DMS53 (cell line): ENCODE measurements around the gene ECSCR.
"Not testable (repeated sequence)": the region's sequence is repeated elsewhere in the genome, so short reads cannot be mapped to it uniquely, and the experiment has no call there.

Experiments
- DNase-seq: peaks from one replicate; lab custom pipeline; 2025; lab: John Stamatoyannopoulos, UW

Gene ECSCR

DNA sequence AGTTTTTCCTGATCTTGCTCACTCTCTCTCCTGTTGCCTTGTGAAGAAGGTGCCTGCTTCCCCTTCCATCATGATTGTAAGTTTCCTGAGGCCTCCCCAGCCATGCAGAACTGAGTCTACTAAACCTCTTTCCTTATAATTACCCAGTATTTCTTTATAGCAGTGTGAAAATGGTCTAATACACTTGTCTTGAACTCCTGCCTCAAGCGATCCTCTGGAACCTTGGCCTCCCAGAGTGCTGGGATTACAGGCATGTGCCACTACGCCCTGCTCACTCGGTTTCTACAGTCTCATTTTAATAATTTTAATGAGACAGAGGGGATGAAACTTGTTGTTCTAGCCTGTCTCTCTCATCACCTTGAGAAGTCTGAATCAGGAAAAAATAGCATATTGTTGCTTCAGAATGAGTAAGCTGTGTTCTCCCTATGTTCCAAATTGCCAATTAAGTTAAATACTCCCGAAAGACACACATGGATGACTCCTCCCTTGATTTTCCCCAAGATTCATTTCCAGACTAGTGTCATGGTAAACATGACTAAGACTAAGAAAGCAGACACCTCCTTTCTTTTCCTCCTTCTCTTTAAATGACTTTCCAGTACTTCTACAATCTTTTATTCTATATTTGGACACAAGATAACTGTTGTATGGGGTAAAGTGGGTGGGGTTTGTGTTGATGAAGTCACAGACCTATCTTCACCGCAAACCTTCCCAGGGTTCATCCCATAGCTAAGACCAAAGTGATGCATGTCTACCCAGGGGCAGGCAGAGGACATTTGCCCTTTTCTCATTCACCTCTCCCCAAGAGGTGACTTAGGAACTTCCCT is 15.4 kb downstream of the ECSCR start:
- DNase-seq = no peak

DNA sequence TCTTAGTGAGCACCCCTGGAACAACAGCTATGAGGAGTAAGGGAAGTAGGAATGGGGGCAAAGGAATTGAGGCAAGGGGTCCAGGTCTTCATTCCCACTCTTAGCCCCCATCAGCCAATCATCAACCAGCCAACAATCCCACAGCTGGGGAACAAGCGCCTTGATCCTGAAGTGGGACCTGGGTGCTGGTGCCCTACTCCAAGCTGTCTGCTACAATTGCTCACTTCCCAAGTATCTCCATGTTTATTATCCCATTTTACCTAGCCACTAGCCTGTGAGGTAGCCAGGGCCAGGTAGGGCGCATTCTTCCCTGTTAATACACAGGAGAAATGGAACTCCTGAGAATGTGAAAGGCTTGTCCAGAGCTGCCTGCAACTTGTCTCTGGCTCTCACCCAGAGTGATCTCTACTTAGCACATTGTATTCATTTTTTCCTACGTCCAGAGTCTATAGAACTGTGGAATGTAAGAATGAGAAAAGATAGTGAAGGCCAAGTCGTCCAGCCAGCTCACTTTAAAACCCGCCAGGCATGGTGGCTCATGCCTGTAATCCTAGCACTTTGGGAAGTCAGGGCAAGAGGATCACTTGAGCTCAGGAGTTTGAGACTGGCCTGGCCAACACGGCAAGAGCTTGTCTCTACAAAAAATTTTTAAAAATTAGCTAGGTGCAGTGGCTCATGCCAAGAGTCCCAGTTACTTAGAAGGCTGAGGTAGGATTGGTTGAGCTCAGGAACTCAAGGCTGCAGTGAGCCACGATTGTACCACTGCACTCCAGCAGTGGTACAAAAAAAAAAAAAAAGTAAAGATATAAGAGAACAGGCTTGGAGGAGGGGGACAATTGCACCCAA is 17.0 kb downstream of the ECSCR start:
- DNase-seq = no peak

DNA sequence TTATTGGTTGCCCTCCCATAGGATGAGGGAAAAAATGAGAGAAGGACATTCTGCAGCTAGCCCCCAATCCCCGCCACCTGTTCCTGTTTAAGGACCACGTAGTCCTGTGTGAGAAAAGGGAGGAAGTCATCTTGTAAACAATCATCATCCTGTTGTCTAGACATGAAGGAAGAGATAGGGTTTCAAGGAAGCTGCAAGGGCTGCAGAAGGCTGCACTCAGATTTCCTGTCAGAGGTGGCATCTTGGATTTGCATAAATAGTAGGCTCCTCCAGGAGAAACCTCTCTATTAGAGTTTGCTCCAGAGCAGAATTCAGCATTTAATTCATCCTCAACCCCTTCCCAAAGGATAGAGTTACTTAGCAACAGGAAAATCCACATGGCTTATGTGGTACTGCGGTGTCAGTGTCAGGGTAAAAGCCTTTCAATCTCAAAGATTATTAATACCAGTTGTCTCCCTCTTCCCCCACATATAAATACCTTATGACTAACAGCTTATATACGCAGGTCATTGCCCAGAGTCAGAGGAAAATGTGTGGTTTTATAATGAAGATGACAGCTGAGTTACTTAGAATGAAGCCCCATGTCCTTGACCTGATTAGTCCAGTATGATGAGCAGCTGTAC is 18.6 kb downstream of the ECSCR start:
- DNase-seq = peak; percentile 25

DNA sequence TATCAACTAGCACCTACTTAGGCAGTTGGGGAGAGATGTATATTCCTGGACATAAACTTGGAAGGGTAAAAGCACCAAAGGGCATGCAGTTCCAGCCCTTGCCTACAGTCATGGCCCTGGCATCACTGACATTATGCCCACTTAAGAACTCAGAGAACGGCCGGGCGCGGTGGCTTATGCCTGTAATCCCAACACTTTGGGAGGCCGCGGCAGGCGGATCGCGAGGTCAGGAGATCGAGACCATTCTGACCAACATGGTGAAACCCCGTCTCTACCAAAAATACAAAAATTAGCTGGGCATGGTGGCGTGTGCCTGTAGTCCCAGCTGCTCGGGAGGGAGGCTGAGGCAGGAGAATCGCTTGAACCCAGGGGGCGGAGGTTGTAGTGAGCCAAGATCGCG is 22.1 kb downstream of the ECSCR start:
- DNase-seq = not testable (repeated sequence)

DNA sequence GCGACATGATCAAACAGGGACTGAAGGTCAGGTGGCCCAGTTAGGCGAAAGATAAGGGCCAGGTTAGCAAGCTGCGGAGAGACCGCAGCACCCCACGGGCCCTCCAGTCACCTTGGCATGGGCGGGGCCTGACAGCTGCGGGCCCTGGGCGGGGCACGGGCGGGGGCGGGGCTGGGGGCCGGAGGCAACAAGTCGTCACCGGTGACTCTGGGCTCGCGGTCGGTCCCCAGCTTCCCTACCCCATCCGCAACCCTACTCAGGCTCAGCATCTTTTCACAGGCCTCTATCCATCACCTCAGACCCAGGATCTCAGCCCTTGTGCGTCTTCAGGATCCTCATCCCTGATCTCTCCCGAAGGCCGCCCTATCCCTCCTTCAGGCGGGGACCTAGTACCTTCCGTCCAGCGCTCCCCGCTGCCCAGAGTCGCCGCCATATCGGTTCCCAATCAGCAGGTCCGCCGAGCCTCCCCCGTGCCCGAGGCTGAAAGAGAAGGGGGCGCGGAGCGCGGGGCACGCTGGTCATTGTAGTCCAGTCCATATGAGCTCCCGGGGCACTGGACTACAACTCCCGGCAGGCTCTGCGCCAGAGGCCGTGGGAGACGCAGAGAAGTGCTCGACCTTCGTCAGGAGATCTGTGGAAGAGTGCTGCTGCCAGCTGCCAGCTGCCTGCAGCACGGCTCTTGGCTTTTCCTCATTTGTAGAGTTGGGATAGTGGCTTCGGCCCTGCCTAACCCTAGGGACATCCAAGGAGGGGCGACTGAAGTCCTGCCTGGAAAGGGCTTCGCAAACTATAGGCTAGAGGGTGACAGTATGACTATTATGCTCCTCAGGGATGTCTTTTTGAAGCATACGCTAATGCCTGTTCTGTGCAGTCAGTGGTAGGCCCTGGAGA is 23.3 kb downstream of the ECSCR start, which contains the start of gene DNAJC18:
Gene DNAJC18, minus strand, starts transcription at position 513 of the 891 bp plus-strand sequence. Its CDS starts 80 bp downstream, at position 433.
- peak; percentile 96 for DNase-seq

DNA sequence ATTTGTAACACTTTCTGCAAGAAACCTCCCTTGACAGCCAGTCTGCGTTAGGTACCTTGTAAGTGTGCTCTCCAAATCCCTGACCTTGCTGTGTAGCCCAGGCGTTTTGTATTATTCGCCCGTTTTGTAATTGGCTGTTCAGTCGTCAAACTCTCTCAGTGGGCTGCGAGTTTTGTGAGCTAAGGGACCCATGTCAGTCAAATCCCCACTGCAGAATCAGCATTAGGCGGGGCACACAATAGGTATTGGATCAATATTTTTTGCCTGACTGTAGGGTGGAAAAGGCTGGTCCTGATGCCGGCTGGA is 23.9 kb downstream of the ECSCR start:
- DNase-seq = peak; percentile 38

DNA sequence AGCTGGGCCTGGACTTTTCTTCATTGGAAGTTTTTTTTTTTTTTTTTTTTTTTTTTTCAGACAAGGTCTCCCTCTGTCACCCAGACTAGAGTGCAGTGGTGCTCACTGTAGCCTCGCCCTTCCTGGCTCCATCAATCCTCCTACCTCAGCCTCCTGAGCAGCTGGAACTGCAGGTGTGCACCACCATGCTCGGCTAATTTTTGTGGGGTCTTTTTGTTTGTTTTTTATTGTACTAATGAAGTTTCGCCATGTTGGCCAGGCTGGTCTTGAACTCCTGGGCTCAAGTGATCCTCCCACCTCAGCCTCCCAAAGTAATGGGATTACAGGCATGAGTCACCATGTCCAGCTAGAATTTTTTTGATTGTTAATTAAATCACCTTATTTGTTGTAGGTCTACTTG is 26.9 kb downstream of the ECSCR start:
- DNase-seq = no peak

DNA sequence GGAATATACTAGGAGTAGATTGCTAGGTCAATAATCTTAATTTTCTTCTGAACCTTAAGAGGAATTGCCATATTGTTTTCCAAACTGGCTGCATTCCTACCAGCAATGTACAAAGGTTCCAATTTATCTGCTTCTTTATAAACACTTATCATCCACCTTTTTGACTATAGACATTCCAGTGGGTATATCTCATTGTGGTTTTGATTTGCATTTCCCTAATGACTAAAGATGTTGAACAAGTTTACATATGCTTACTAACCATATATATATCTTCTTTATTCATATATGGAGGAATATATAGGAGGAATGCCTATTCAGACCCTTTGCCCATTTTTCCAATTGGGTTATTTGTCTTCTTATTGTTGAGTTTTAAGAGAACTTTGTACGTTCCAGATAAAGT is 30.8 kb downstream of the ECSCR start:
- no peak for DNase-seq

DNA sequence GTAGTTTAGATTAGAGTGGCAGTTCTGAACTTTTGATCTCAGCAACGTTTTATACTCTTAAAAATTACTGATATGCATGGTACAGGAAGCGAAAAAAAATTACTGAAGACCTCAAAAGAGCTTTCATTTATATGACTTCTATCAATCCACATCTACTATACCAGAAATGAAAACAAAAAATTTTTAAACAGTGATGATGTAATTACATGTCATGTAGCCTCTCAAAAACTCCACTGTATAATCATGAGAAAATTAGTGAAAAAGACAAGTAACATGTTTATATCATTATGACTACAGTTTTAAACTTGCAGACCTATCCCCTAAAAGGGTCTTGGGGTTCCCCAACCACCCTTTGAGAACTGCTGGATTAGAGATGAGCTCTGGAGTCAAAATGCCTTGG is 32.5 kb downstream of the ECSCR start:
- no peak for DNase-seq

DNA sequence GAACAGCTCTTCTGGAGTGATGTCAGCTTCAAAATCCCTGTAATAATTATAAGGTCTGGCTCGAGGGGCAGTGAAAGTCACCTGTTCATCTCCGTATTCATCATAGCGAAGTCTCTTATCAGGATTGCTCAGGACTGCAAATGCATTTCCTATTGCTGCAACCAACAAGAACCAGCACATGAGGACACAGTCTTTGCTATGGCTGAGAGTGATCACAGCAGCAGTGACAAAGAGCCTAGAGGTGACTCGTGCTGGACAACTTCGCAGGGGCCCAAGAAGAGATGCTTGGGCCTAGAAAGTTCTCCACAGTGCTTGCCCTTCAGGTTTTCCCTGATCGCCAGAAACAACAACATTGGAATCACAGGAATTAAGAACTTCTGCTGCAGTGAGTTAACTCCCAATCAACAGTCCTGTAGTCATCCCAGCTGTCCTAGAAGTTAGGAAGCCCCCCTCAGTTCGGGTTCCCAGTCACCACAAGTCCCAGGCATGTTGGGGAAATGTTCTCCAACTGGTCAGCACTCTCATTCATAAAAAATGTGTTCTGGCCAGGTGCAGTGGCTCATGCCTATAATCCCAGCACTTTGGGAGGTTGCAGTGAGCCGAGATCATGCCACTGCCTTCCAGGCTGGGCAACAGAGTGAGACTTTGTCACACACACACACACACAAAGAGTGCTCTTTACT is 36.2 kb downstream of the ECSCR start:
- no peak for DNase-seq

DNA sequence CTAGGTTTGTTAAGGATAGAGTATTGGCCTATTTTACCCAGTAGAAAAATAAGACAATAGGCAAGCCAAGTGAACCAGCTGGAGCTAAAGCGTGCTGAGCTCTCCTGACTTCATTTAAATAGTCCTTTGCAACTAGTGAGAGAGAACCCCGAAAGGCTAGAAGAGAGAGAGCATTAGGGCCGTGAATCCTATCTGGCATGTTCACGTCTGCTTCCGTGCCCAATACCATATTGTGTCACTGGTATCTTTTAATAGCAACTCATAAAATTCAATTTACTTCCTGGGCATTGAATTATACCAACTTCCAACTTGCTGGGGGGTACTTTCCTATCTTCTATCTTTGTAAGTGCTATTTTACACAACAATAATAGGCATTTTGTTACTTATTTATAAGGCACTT is 37.0 kb downstream of the ECSCR start:
- no peak for DNase-seq

DNA sequence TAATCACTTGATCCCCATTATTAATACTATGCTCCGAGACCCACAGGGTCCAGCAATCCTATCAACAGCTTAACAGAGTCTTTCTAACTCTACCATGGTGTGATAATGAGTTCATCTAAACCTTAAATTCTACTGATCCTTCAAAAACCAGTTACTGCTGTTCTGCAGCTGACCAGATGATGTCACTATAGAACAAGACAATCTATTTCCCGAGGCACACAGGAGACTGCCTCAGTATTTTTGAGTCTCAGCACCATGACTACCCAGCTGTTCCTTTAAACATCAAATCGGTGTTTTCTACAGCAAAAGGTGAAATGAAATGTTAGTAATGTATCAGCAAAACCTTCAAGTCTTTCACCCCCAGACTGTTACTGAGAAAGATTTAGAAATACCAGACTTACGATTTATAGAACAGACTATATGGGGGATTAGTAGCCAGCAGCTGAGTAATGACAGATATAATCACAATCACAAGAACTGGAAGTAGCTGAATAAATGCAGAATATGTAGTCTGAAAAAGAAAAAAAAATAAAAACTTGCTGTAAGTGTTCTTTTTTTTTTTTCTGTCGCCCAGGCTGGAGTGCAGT is 40.1 kb downstream of the ECSCR start:
- peak; percentile 85 for DNase-seq

DNA sequence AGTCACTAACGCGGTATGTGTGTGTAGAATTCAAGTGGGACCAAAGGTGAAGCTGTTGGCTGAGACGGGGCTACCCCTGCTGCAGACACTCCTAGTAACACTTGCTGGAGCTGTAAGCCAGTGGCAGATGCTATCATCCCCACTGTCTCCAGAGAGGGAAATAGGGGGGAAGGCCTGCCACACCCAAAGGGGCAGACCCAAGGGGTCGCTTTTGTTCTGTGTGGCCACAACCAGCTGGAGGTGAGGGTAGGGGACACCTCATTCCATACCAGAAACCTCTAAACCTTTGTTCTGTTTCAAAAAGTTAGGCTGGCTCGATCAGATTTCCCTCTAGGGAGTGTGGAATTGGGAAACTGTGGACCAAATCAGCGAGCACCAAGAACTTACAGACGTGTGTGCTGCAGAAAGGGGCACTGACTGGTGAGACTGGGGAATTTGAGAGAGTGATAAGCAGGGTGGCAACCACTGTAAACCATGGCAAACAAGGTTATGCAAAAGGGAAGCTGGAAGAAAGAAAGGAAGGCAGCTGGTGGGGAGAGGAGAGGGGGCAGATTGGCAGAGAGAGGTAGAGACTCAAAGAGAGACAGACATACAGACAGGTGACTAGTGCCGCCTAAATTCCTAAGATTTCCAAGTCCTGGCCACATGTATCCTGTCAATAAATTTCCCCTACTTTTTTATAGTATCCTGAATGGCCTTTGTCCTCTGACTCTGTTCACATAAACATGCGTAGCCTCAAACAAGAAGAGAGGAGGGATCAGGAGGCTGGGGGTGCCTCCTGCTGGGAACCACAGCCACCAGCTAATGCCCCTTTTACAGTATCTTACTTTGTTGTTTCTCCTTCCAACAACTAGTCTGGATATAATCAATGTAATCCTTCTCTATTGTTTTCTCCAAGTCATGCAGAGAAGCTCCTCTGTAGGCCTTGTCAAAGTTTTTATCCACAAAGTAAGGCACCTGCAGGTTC is 43.0 kb downstream of the ECSCR start:
- no peak for DNase-seq

DNA sequence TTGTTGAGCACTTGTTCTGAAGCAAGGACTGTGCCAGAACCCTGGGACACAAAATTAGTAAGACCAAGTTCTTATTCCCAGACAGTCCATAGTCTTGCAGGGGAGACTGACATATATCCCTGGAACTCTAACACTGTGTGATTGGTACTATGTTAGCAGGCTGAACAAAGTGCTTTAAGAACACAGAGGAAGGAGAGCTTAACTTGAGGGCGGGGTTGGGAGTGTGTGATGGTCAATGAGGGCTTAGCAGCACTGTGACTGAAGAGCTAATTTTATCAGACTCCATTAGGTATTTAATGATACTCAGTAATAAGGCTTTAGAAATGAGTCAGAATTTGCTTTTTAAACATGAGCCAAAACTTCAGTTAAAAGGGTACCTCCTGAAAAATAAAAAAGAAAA is 43.8 kb downstream of the ECSCR start:
- no peak for DNase-seq

DNA sequence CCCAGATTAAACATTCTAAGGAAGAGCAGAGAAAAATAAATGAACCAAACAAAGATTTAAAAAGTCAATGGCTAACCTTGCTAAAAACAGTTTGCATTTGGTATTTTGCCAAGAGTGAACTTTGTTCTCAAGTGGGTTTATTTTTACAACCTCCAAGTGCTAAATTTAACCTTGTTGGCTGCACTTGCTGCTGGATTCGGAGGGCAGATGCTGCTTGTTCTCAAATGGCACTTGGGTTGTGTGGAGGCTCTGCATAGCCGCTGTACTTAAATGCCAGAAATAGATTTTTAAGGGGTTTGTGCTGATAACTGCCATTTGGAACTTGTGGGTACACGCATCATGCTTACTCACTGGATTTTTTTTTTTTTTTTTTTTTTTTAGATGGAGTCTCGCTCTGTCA is 45.3 kb downstream of the ECSCR start:
- no peak for DNase-seq

DNA sequence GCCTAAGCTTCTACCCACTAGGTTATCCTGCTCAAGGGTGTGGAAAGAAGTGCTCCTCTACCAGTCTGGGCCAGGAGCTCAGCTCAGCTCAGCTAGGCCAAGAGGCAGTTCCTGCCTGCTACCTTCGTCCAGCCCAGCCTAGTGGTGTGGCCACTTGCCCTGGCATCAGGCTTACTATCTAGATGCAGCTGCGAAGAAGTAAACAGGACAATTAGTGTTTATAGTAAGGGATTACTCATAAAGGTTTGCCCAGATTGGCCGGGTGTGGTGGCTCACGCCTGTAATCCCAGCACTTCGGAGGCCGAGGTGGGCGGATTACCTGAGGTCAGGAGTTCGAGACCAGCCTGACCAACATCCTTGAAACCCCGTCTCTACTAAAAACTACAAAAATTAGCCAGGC is 45.9 kb downstream of the ECSCR start:
- no peak for DNase-seq

DNA sequence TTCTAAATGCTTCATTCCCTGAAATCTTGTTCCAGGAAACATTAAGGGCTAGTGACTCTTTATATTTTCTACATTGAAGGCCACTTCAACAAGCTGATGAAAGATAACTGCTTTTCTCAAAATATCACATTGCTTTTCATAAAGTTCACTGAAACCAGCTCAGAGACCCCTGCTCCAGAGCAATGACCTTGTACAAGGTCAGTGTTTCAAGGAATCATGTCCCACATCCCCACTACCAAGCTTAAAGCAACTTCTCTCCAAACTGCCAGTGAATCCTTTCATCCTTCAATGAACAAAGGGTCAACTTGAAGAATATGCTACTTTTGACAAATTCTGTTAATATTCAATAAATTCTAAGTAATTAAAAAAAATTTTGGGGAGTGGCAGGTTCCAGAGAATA is 46.7 kb downstream of the ECSCR start:
- DNase-seq = no peak

DNA sequence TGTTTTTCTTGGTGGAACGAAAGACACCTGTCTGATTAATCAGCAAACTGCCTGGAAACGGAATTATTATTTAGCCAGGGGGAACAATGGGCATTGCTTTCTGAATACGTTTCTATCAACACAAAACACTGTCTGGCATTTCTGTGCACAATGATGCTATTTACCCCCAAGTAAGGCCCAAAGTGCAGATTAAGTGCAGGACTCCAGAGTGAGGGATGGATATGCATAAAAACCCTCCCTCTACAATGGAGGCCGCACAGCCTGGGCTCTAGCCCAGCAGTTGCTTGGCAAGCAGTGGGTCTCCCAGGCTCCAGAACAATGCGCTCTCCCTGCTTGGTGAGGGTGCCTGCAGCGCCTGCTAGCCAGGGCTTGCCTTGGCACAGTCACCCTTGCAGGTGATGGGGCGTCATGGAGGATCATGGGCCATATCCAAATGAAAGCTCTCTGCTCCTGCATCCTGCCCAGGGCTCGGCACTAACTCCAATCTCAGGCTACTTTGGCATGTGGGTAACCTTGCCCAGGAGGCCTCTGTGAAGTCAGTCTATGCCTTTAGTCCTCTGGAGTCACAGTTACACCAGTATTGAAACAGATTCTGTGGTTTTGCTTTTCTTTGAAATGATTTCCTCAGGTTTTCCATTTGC is 47.2 kb downstream of the ECSCR start:
- DNase-seq = no peak

DNA sequence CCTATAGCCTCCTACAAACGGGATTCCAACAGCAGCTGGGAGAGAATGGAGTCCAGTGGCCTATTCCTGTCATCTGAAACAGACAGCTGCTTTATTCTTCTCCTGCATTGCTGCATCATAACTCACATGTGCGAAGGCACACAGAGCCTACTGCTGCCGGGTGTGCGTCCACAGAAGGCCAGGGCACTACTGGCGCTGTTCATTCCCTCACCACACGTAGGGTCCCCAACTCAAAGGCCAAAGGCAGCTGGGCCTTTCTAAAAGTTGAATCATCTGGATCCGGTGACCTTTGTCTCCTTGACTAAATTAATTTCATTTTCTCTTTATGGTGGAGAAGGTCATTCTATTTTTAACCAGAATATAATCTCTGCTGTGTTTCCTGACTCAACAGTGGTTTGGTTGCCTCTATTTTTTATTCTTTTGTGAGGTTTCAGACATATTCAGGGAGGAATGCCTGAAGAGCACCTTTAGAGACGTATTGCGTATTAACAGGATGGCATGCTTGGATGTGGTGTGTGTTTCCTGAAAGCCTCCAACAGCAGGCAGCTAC is 47.9 kb downstream of the ECSCR start:
- DNase-seq = no peak
